C4-2B (cell line): ENCODE data around the gene NHS.

Experiments used
- ZFX ChIP-seq: fragments of 450-650 bp; IDR thresholded peaks from 2 replicates; pipeline ENCODE4 v1.6.1; 2017
- TF ChIP-seq, protein P1 (sequence below): fragments of 450-650 bp; conservative IDR thresholded peaks from 2 replicates; pipeline ENCODE4 v1.5.1; 2017; ENCODE audit warnings: mild to moderate bottlenecking

DNA sequence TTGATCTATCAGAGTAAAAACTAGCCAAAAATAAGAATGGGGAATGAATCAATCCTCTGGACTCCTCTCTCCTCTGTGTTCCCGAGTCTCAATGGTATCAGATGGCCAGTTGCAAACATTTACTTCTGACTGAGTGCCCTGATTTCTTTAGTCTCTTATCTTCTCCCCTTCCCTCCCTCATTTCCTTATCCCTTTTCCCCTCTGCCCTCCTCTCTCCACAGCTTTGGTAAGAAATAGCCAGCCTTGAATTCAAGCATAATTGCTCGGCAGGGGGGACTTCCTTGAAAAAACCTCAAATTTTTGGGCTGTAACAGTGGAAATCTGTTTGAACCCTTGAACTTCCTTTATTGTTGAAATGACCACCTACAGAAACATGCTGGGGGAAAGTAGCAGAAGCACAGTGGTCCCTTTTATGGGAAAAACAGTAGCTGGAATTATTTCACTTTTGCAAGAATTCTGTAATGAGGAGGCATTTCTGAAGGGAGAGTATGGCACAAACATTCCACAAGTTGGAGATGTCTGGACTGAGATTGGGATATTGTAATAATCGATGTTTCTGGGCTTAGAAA, 40.3 kb downstream of the NHS start:
- TF ChIP-seq, protein P1, sequence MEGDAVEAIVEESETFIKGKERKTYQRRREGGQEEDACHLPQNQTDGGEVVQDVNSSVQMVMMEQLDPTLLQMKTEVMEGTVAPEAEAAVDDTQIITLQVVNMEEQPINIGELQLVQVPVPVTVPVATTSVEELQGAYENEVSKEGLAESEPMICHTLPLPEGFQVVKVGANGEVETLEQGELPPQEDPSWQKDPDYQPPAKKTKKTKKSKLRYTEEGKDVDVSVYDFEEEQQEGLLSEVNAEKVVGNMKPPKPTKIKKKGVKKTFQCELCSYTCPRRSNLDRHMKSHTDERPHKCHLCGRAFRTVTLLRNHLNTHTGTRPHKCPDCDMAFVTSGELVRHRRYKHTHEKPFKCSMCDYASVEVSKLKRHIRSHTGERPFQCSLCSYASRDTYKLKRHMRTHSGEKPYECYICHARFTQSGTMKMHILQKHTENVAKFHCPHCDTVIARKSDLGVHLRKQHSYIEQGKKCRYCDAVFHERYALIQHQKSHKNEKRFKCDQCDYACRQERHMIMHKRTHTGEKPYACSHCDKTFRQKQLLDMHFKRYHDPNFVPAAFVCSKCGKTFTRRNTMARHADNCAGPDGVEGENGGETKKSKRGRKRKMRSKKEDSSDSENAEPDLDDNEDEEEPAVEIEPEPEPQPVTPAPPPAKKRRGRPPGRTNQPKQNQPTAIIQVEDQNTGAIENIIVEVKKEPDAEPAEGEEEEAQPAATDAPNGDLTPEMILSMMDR = no peak
- no peak for TF ChIP-seq ZFX
